T-helper 1 cell treated with Interleukin-12 subunit alpha and Interleukin-12 subunit beta and Interleukin-4 antibody, amounts not matched to agents 30 μg/mL and 1 μg/mL, for 36 hours (primary cell): ENCODE measurements around the gene AUTS2.

ENCODE experiments used
- H3K27ac Mint-ChIP-seq: one replicate; pipeline ENCODE4 v1.8.0; 2021; ENCODE audit warnings: mild to moderate bottlenecking, mixed read lengths
- H3K27me3 Mint-ChIP-seq: one replicate; pipeline ENCODE4 v1.8.0; 2021; ENCODE audit warnings: low read depth, mixed read lengths
- H3K36me3 Mint-ChIP-seq: one replicate; pipeline ENCODE4 v1.8.0; 2021; ENCODE audit warnings: low read depth, mixed read lengths
- H3K4me1 Mint-ChIP-seq: one replicate; pipeline ENCODE4 v1.8.0; 2021; ENCODE audit warnings: low read depth, mixed read lengths
- H3K4me3 Mint-ChIP-seq: one replicate; pipeline ENCODE4 v1.8.0; 2021; ENCODE audit warnings: mild to moderate bottlenecking, moderate library complexity, mixed read lengths
- H3K9me3 Mint-ChIP-seq: one replicate; pipeline ENCODE4 v1.8.0; 2021; ENCODE audit warnings: mixed read lengths

The AUTS2 gene

GRCh38 chr7:70502117-70502863 lies 904.0 kb downstream of the AUTS2 start:
- H3K27ac Mint-ChIP-seq = no peak overlapping the region
- no peak overlapping the region for H3K4me3 Mint-ChIP-seq
- H3K27me3 Mint-ChIP-seq = no peaks in the 10 kb centered on the region
- no peaks in the 10 kb centered on the region for H3K4me1 Mint-ChIP-seq
- no peaks in the 10 kb centered on the region for H3K36me3 Mint-ChIP-seq
- no peaks in the 10 kb centered on the region for H3K9me3 Mint-ChIP-seq

GRCh38 chr7:70504254-70504653 lies 906.0 kb downstream of the AUTS2 start:
- Mint-ChIP-seq H3K9me3 (no peaks in the 10 kb centered on the region), H3K27me3 (no peaks in the 10 kb centered on the region), H3K36me3 (no peaks in the 10 kb centered on the region), H3K4me1 (no peaks in the 10 kb centered on the region), H3K4me3 (no peak overlapping the region), H3K27ac (no peak overlapping the region)

GRCh38 chr7:70505468-70505867 lies 907.2 kb downstream of the AUTS2 start:
- no peaks in the 10 kb centered on the region for H3K27me3 Mint-ChIP-seq
- no peaks in the 10 kb centered on the region for H3K4me1 Mint-ChIP-seq
- no peak overlapping the region for H3K4me3 Mint-ChIP-seq
- no peaks in the 10 kb centered on the region for H3K36me3 Mint-ChIP-seq
- no peak overlapping the region for H3K27ac Mint-ChIP-seq
- no peaks in the 10 kb centered on the region for H3K9me3 Mint-ChIP-seq

GRCh38 chr7:70505886-70506285 lies 907.6 kb downstream of the AUTS2 start:
- Mint-ChIP-seq H3K4me1 (no peaks in the 10 kb centered on the region), H3K27me3 (no peaks in the 10 kb centered on the region), H3K27ac (no peak overlapping the region), H3K36me3 (no peaks in the 10 kb centered on the region), H3K9me3 (no peaks in the 10 kb centered on the region), H3K4me3 (no peak overlapping the region)

GRCh38 chr7:70506434-70506833 lies 908.2 kb downstream of the AUTS2 start:
- H3K36me3 Mint-ChIP-seq = no peaks in the 10 kb centered on the region

GRCh38 chr7:70512144-70512543 lies 913.9 kb downstream of the AUTS2 start:
- Mint-ChIP-seq H3K27ac (no peak overlapping the region), H3K4me1 (no peaks in the 10 kb centered on the region), H3K36me3 (no peaks in the 10 kb centered on the region), H3K27me3 (no peaks in the 10 kb centered on the region), H3K9me3 (no peaks in the 10 kb centered on the region), H3K4me3 (no peak overlapping the region)

More at GRCh38 chr7:70506434-70506833, 908.2 kb downstream of the AUTS2 start:
- no peak overlapping the region for H3K4me3 Mint-ChIP-seq
- no peaks in the 10 kb centered on the region for H3K9me3 Mint-ChIP-seq
- no peaks in the 10 kb centered on the region for H3K27me3 Mint-ChIP-seq
- H3K27ac Mint-ChIP-seq = no peak overlapping the region
- no peaks in the 10 kb centered on the region for H3K4me1 Mint-ChIP-seq

GRCh38 chr7:70512761-70513160 lies 914.5 kb downstream of the AUTS2 start:
- no peaks in the 10 kb centered on the region for H3K36me3 Mint-ChIP-seq
- no peak overlapping the region for H3K4me3 Mint-ChIP-seq
- no peaks in the 10 kb centered on the region for H3K9me3 Mint-ChIP-seq
- no peaks in the 10 kb centered on the region for H3K4me1 Mint-ChIP-seq
- no peaks in the 10 kb centered on the region for H3K27me3 Mint-ChIP-seq
- no peak overlapping the region for H3K27ac Mint-ChIP-seq

GRCh38 chr7:70520611-70521010 lies 922.3 kb downstream of the AUTS2 start:
- Mint-ChIP-seq H3K4me3 (no peak overlapping the region), H3K4me1 (no peaks in the 10 kb centered on the region), H3K36me3 (no peaks in the 10 kb centered on the region), H3K27ac (no peak overlapping the region), H3K9me3 (no peaks in the 10 kb centered on the region), H3K27me3 (no peaks in the 10 kb centered on the region)

GRCh38 chr7:70523249-70523988 lies 925.1 kb downstream of the AUTS2 start:
- Mint-ChIP-seq H3K4me1 (no peaks in the 10 kb centered on the region), H3K36me3 (no peaks in the 10 kb centered on the region), H3K4me3 (no peak overlapping the region), H3K27ac (no peak overlapping the region), H3K27me3 (no peaks in the 10 kb centered on the region), H3K9me3 (no peaks in the 10 kb centered on the region)

GRCh38 chr7:70523989-70524351 lies 925.7 kb downstream of the AUTS2 start:
- Mint-ChIP-seq H3K9me3 (no peaks in the 10 kb centered on the region), H3K4me3 (no peak overlapping the region), H3K27me3 (no peaks in the 10 kb centered on the region), H3K36me3 (no peaks in the 10 kb centered on the region), H3K27ac (no peak overlapping the region), H3K4me1 (no peaks in the 10 kb centered on the region)

GRCh38 chr7:70525991-70526390 lies 927.7 kb downstream of the AUTS2 start:
- Mint-ChIP-seq H3K27ac (no peak overlapping the region), H3K27me3 (no peaks in the 10 kb centered on the region), H3K9me3 (no peaks in the 10 kb centered on the region), H3K4me1 (no peaks in the 10 kb centered on the region), H3K36me3 (no peaks in the 10 kb centered on the region), H3K4me3 (no peak overlapping the region)

- H3K9me3 Mint-ChIP-seq = no peaks in the 10 kb centered on the region
- H3K36me3 Mint-ChIP-seq = no peaks in the 10 kb centered on the region
- no peaks in the 10 kb centered on the region for H3K4me1 Mint-ChIP-seq
- H3K27me3 Mint-ChIP-seq = no peaks in the 10 kb centered on the region
- H3K4me3 Mint-ChIP-seq = no peak overlapping the region
- no peak overlapping the region for H3K27ac Mint-ChIP-seq
Observed at GRCh38 chr7:70527520-70528115, 929.3 kb downstream of the AUTS2 start.

GRCh38 chr7:70529436-70529835 lies 931.2 kb downstream of the AUTS2 start:
- H3K27me3 Mint-ChIP-seq = no peaks in the 10 kb centered on the region
- no peak overlapping the region for H3K27ac Mint-ChIP-seq

GRCh38 chr7:70529914-70530585 lies 931.8 kb downstream of the AUTS2 start:
- no peaks in the 10 kb centered on the region for H3K27me3 Mint-ChIP-seq
- H3K36me3 Mint-ChIP-seq = no peaks in the 10 kb centered on the region
- no peak overlapping the region for H3K27ac Mint-ChIP-seq
- H3K4me1 Mint-ChIP-seq = no peaks in the 10 kb centered on the region
- peaks cover 3% of the 10 kb centered on the region for H3K9me3 Mint-ChIP-seq
- H3K4me3 Mint-ChIP-seq = no peak overlapping the region

More at GRCh38 chr7:70529436-70529835, 931.2 kb downstream of the AUTS2 start:
- Mint-ChIP-seq H3K9me3 (peaks cover 3% of the 10 kb centered on the region), H3K4me3 (no peak overlapping the region), H3K36me3 (no peaks in the 10 kb centered on the region), H3K4me1 (no peaks in the 10 kb centered on the region)
